Sigmoid colon (tissue), 7 donors: ENCODE results near the gene TRAT1. TPM values are rescaled to one million over a fixed set of nuclear protein-coding genes. Genes with fewer than 3 reads are reported as not detected.

Experiments
- DNase-seq: peaks from one replicate; pipeline ENCODE4 v3.0.0-alpha.2; 2019
- H3K27ac ChIP-seq, 4 donors: fragments of 200-600 bp; sonication (generic); one replicate each; pipeline ENCODE4 v1.5.1; 2016 to 2019; ENCODE audit warnings: mild to moderate bottlenecking in 1 of 4
- H3K27me3 ChIP-seq, 3 donors: fragments of 200-600 bp; sonication (generic); one replicate each; pipeline ENCODE4 v1.5.1; 2019; ENCODE audit warnings: mild to moderate bottlenecking in 1 of 3
- H3K36me3 ChIP-seq, 4 donors: fragments of 200-600 bp; sonication (generic); one replicate each; pipeline ENCODE4 v1.5.1; 2016 to 2019
- H3K4me1 ChIP-seq, 4 donors: fragments of 200-600 bp; sonication (generic); one replicate each; pipeline ENCODE4 v1.5.1; 2017 to 2019
- H3K4me3 ChIP-seq, 4 donors: fragments of 200-600 bp; sonication (generic); one replicate each; pipeline ENCODE4 v1.5.1; 2017 to 2019; ENCODE audit warnings: mild to moderate bottlenecking in 2 of 4, moderate library complexity in 1 of 4
- H3K9me3 ChIP-seq, 4 donors: fragments of 200-600 bp in 3 of 4; sonication (generic) in 3 of 4; one replicate each; pipeline versions ENCODE4 v1.5.1 to v1.6.1; 2013 to 2019
- EP300 ChIP-seq, 4 donors: sonication (generic); formaldehyde crosslinking; IDR thresholded peaks; one replicate each; pipeline ENCODE4 v1.6.1; 2017; ENCODE audit warnings: antibody characterized with exemption in 4 of 4
- POLR2A ChIP-seq, 2 donors: fragments of 450-650 bp; IDR thresholded peaks; one replicate each; pipeline ENCODE4 v1.6.1; 2016; ENCODE audit warnings: antibody characterized with exemption in 2 of 2, mild to moderate bottlenecking in 2 of 2, moderate library complexity in 2 of 2
- POLR2AphosphoS5 ChIP-seq, 4 donors: sonication (generic); formaldehyde crosslinking; IDR thresholded peaks; one replicate each; pipeline ENCODE4 v1.6.1; 2017; ENCODE audit warnings: antibody characterized with exemption in 4 of 4
- WGBS, 2 donors: extraction: QIAGEN DNeasy Blood & Tissue Kit; methylation state at CpG; one replicate each; pipeline ENCODE4 v1.1.7; 2013; 5-methylcytosine and 5-hydroxymethylcytosine counted together
- intact Hi-C: fragments of 100-400 bp; cut with DNase I; formaldehyde crosslinking; loops from one replicate; pipeline ENCODE4 v1.15.1; 2023
- polyA plus RNA-seq, 3 donors: library from polyadenylated mRNA; stranded (reverse); fragments of 200-250 nt; gene quantifications; one replicate each; pipeline ENCODE4 v1.2.3, GENCODE V29; 2013
- total RNA-seq, 4 donors: library from RNA; depleted of rRNA; stranded (reverse); fragments of >200 nt; gene quantifications; one replicate each; pipeline ENCODE4 v1.1.0, GENCODE V29; 2016
- TF ChIP-seq, protein P1 (sequence below), 4 experiments: fragments of 450-650 bp in 3 of 4; fragments of 200-600 bp in 1 of 4; IDR thresholded peaks; one replicate each; pipeline ENCODE4 v1.5.1; 2016 to 2019; ENCODE audit warnings: antibody characterized with exemption in 4 of 4, mild to moderate bottlenecking in 3 of 4, moderate library complexity in 2 of 4
- donor health status: healthy with polysubstance abuse.
- donor health status: Bipolar disorder and iron deficiency.
- donor health status: healthy.

TRAT1 gene
- total and polyA plus RNA-seq, 7 donors = 0.27 to 4.4 (median 0.33) TPM; not detected in 4

DNA sequence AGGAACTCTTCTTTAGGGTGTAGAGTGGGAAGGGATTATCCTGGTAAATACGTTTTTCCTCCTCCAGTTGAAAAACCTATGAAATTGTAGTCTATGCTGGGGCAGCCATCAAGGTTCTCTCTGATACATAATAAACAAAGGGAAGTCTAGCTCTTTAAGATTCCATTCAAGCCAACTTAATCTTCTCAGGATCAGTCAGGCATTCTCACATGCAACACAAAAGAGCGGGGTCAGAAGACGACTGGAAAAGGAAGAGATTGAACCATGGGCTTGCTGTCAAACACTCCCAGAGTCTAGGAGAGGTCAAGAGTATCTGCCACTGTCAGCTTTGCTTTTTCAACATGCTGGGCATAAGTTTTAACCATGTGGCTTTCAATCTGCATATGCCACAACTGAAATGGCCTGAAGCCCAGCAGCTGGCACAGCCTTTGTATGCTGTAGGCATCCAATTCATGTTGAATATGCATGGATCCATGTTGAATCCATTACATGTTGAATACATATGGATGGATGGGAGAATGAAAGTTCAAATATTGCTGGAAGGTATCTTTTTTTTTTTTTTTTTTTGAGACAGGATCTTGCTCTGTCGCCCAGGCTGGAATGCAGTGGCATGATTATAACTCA is 8.5 kb downstream of the TRAT1 start:
- TF ChIP-seq, protein P1, sequence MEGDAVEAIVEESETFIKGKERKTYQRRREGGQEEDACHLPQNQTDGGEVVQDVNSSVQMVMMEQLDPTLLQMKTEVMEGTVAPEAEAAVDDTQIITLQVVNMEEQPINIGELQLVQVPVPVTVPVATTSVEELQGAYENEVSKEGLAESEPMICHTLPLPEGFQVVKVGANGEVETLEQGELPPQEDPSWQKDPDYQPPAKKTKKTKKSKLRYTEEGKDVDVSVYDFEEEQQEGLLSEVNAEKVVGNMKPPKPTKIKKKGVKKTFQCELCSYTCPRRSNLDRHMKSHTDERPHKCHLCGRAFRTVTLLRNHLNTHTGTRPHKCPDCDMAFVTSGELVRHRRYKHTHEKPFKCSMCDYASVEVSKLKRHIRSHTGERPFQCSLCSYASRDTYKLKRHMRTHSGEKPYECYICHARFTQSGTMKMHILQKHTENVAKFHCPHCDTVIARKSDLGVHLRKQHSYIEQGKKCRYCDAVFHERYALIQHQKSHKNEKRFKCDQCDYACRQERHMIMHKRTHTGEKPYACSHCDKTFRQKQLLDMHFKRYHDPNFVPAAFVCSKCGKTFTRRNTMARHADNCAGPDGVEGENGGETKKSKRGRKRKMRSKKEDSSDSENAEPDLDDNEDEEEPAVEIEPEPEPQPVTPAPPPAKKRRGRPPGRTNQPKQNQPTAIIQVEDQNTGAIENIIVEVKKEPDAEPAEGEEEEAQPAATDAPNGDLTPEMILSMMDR (IDR thresholded peaks at IDR 0.05) = no peak
- TF ChIP-seq EP300 (IDR thresholded peaks at IDR 0.05) (no peak), POLR2AphosphoS5 (IDR thresholded peaks at IDR 0.05) (no peak), POLR2A (IDR thresholded peaks at IDR 0.05) (no peak)
- Histone ChIP-seq H3K27me3 (no peaks in the 10 kb centered on the region), H3K27ac (no peak overlapping the region), H3K9me3 (no peaks in the 10 kb centered on the region), H3K36me3 (no peaks in the 10 kb centered on the region), H3K4me1 (no peaks in the 10 kb centered on the region), H3K4me3 (no peak overlapping the region)
- 87 to 91% methylated on average over 4 of the region's 4 CpGs for WGBS, 2 donors
- no peak for DNase-seq
- intact Hi-C loops = no loop called here

DNA sequence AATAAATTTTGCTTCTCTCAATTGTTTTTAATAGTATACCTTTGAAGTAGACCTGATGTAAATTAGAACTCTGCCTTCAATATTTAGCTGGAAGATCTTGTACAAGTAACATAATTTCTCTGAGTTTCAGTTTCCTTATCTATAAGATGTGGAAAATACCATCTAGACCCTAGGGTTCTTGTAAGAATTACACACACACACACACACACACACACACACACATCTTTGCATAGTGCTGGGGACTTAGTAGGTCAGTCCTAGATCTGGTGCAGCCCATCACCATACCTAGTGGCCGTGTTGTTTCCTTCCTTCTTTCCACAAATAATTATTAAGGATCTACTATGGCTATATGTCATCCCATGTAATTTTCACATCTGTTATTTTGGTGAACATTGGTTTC is 11.0 kb downstream of the TRAT1 start:
- 72 to 89% methylated on average over 1 of the region's 1 CpG for WGBS, 2 donors
- Histone ChIP-seq H3K36me3 (no peaks in the 10 kb centered on the region), H3K27ac (no peak overlapping the region), H3K9me3 (no peaks in the 10 kb centered on the region), H3K4me3 (no peak overlapping the region), H3K4me1 (no peaks in the 10 kb centered on the region), H3K27me3 (no peaks in the 10 kb centered on the region)
- intact Hi-C loops = no loop called here
- no peak for DNase-seq
- TF ChIP-seq, protein P1 (IDR thresholded peaks at IDR 0.05) = no peak
- TF ChIP-seq EP300 (IDR thresholded peaks at IDR 0.05) (no peak), POLR2A (IDR thresholded peaks at IDR 0.05) (no peak), POLR2AphosphoS5 (IDR thresholded peaks at IDR 0.05) (no peak)

DNA sequence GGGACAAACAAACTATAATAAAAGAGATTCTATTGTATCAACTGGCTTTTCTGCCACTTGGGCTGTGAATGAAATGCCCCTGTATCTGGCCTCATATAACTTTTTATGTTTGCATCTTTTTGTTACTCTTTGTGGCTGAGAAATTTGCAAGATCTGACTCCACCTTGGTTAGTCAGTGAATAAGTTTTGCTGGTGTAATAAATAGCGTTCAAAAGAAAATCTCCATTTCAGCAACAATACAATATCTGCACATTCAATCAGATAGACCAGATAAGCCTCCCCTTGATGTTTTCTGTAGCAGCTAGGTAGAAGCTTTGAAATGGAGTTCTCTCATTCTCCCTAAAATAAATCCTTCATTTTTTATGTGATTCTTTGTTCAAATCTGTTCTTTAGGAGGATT is 12.0 kb downstream of the TRAT1 start:
- no peaks in the 10 kb centered on the region for H3K27me3 ChIP-seq
- H3K36me3 ChIP-seq = no peaks in the 10 kb centered on the region
- TF ChIP-seq POLR2AphosphoS5 (IDR thresholded peaks at IDR 0.05) = no peak
- TF ChIP-seq, protein P1 (IDR thresholded peaks at IDR 0.05) = no peak
- intact Hi-C loops = no loop called here
- 65 to 88% methylated on average over 1 of the region's 1 CpG for WGBS, 2 donors
- DNase-seq = no peak
- no peak overlapping the region for H3K4me3 ChIP-seq
- no peaks in the 10 kb centered on the region for H3K4me1 ChIP-seq
- H3K27ac ChIP-seq = no peak overlapping the region
- H3K9me3 ChIP-seq = no peaks in the 10 kb centered on the region

DNA sequence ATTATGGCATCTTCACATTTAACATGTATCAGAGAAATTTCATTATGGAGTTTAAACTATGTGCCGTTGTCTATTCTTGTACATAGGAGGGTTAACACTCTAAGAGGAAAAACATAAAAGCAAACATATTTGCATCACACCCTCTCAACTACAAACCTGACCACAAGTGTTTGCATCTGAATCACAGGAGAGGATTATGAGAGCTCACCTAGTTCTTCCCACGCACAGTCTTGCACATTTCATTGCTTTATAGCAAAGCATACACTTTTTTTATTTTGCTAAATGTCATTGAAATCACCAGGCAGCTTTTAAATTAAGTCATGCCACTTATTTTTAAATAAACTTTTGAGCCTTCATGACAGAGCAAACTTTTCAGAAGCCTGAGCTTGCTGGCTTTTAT is 12.5 kb downstream of the TRAT1 start:
- Histone ChIP-seq H3K9me3 (no peaks in the 10 kb centered on the region), H3K4me3 (no peak overlapping the region), H3K27ac (no peak overlapping the region), H3K27me3 (no peaks in the 10 kb centered on the region), H3K4me1 (no peaks in the 10 kb centered on the region), H3K36me3 (no peaks in the 10 kb centered on the region)
- no peak for DNase-seq
- intact Hi-C loops = no loop called here
- WGBS, 2 donors = 60 to 64% methylated on average over 2 of the region's 2 CpGs
- TF ChIP-seq EP300 (IDR thresholded peaks at IDR 0.05) (no peak), POLR2AphosphoS5 (IDR thresholded peaks at IDR 0.05) (no peak), POLR2A (IDR thresholded peaks at IDR 0.05) (no peak)
- TF ChIP-seq, protein P1 (IDR thresholded peaks at IDR 0.05) = no peak

DNA sequence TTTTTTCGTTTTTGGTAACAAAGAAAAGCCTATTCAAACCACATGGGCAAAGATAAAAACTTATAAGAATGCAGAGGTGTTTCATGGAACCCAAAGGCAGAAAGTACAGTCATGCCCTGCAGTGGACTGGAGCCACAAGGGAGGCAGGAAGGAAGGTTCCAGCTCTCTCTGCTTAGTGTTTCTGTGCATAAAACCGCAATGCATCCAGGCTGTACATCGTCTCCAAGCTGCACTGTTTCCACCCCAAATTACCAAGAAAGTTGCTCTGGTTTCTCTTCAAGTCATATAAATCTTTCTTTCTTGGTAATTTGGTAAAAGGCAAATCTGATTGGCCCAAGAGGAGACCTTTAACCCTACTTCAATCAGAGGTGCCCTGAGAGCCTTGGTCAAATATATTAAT is 15.8 kb downstream of the TRAT1 start:
- H3K4me1 ChIP-seq = no peaks in the 10 kb centered on the region
- no peak for DNase-seq
- H3K27ac ChIP-seq = no peak overlapping the region
- H3K36me3 ChIP-seq = no peaks in the 10 kb centered on the region
- intact Hi-C loops = no loop called here
- TF ChIP-seq EP300 (IDR thresholded peaks at IDR 0.05) (no peak), POLR2AphosphoS5 (IDR thresholded peaks at IDR 0.05) (no peak), POLR2A (IDR thresholded peaks at IDR 0.05) (no peak)
- TF ChIP-seq, protein P1 (IDR thresholded peaks at IDR 0.05) = no peak
- H3K27me3 ChIP-seq = no peaks in the 10 kb centered on the region
- H3K9me3 ChIP-seq = no peaks in the 10 kb centered on the region
- H3K4me3 ChIP-seq = no peak overlapping the region
- 69 to 72% methylated on average over 3 of the region's 3 CpGs for WGBS, 2 donors
